Heart right ventricle (tissue), 16 donors: Measurements from ENCODE around the gene RHBDL1. TPM values are rescaled to one million over a fixed set of nuclear protein-coding genes. Genes with fewer than 3 reads are reported as not detected.
A peak's percentile ranks its signal among the peaks of the same experiment; 100 is the strongest.

Experiments
- ATAC-seq, 8 donors: fragments of 200-7000 bp; cut with Tn5 transposase; one replicate each; pipeline ENCODE4 v1.9.1; 2020; ENCODE audit warnings: mild to moderate bottlenecking in 8 of 8, moderate library complexity in 8 of 8, moderate number of reproducible peaks in 1 of 8
- DNase-seq, 2 donors: peaks; one replicate each; pipeline ENCODE4 v3.0.0-alpha.2; 2020
- H3K27ac ChIP-seq, 10 donors: fragments of 200-600 bp; sonication (generic) in 2 of 10; one replicate each; pipeline versions ENCODE4 v1.5.0 to v1.8.0; 2020 to 2022; ENCODE audit warnings: mild to moderate bottlenecking in 3 of 10
- H3K27me3 ChIP-seq, 7 donors: fragments of 200-600 bp; one replicate each; pipeline ENCODE4 v1.8.0; 2021 to 2022; ENCODE audit warnings: mild to moderate bottlenecking in 2 of 7
- H3K36me3 ChIP-seq, 9 donors: fragments of 200-600 bp; sonication (generic) in 1 of 9; one replicate each; pipeline versions ENCODE4 v1.5.0 to v1.8.0; 2020 to 2022; ENCODE audit warnings: mild to moderate bottlenecking in 2 of 9
- H3K4me1 ChIP-seq, 9 donors: fragments of 200-600 bp; sonication (generic) in 1 of 9; one replicate each; pipeline versions ENCODE4 v1.5.0 to v1.8.0; 2020 to 2022; ENCODE audit warnings: mild to moderate bottlenecking in 4 of 9
- H3K4me3 ChIP-seq, 10 donors: fragments of 200-600 bp; sonication (generic) in 2 of 10; one replicate each; pipeline versions ENCODE4 v1.5.0 to v1.8.0; 2020 to 2022; ENCODE audit warnings: mild to moderate bottlenecking in 7 of 10, moderate library complexity in 2 of 10
- H3K9me3 ChIP-seq, 11 donors: fragments of 200-600 bp in 10 of 11; sonication (generic) in 2 of 11; one replicate each; pipeline versions ENCODE4 v1.5.0 to v1.8.0; 2013 to 2022; ENCODE audit warnings: mild to moderate bottlenecking in 2 of 11, control low read depth in 1 of 11, moderate library complexity in 1 of 11
- whole genome bisulfite sequencing, 2 donors: extraction: QIAGEN DNeasy Blood & Tissue Kit; methylation state at CpG; one replicate each; pipeline ENCODE4 v1.1.7; 2013; ENCODE audit warnings: inconsistent platforms in 1 of 2; 5-methylcytosine and 5-hydroxymethylcytosine counted together
- intact Hi-C, 10 donors: fragments of 100-400 bp; cut with DNase I; formaldehyde crosslinking; loops; one replicate each; pipeline versions ENCODE4 v1.11.1 to v1.14.2; 2022
- polyA plus RNA-seq, 2 donors: library from polyadenylated mRNA; stranded (reverse); fragments of 200-250 nt; gene quantifications; one replicate each; pipeline ENCODE4 v1.2.3, GENCODE V29; 2013
- total RNA-seq, 10 donors: library from RNA; stranded (reverse); fragmentation: NEBNext Ultra II Directional in 3 of 10; extraction: Animal tissue kit (Norgen Biotek cat#: 25700) in 3 of 10; gene quantifications; one replicate each; pipeline versions ENCODE4 v1.2.1 to v1.2.4, GENCODE V29; 2021 to 2023
- TF ChIP-seq, protein P1 (sequence below), 9 donors: fragments of 200-600 bp; sonication (generic) in 2 of 9; IDR thresholded peaks; one replicate each; pipeline versions ENCODE4 v1.5.0 to v1.8.0; 2021 to 2022; ENCODE audit warnings: antibody characterized with exemption in 9 of 9, mild to moderate bottlenecking in 5 of 9, moderate library complexity in 1 of 9
- donor health status: Arrhythmogenic right ventricular cardiomyopathy.
- donor health status: ischemic (EF 13 %, LVEDD 7.1; RV severe dilation, severe dysfunction).
- donor health status: healthy with polysubstance abuse.
- donor health status: DM: no; HTN: yes; CAD: no.
- donor health status: DM: no; HTN: no; CAD: no.
- donor health status: ischemic (EF 25% LVEDD 6.9; RV normal size, moderate dysfunction).
- donor health status: ischemic (EF 25% LVEDD 5.7; RV mildly dilated, moderate dysfunction).
- donor health status: healthy.
- donor health status: DM: yes; HTN: yes; CAD: no.
- donor health status: Ischemic cardiomyopathy.
- donor health status: ischemic (EF 35%, LVEDD 5.7; RV mildly dilated, moderate dysfunction).
- donor health status: nonischemic (EF 11% LVEDD 7.7; RV severe dilation, severe dysfunction).
- donor health status: DM: yes; HTN: yes; CAD: no.
- donor health status: PGD.
- donor health status: ischemic (EF 29% LVEDD 5.4; RV normal size, mild dysfunction).
- donor health status: nonischemic (EF 23%, LVEDD 6.1; RV moderate dilation, normal function).

RHBDL1 gene
- total and polyA plus RNA-seq, 12 donors: 0.90 to 7.4 (median 2.1) TPM

- intact Hi-C loops: no loop called here
- 42 to 52% methylated on average over 24 of the region's 24 CpGs for WGBS, 2 donors
- DNase-seq (no peak), ATAC-seq (peak in 1 of 8 donors; percentile 5)
- H3K27ac ChIP-seq: peak overlapping the region; percentile 76 to 96 (median 88)
- peaks cover 33 to 69% (median 55%) of the 10 kb centered on the region in 9 donors for H3K4me1 ChIP-seq
- H3K4me3 ChIP-seq: peak overlapping the region; percentile 65 to 85 (median 74)
- TF ChIP-seq, protein P1, sequence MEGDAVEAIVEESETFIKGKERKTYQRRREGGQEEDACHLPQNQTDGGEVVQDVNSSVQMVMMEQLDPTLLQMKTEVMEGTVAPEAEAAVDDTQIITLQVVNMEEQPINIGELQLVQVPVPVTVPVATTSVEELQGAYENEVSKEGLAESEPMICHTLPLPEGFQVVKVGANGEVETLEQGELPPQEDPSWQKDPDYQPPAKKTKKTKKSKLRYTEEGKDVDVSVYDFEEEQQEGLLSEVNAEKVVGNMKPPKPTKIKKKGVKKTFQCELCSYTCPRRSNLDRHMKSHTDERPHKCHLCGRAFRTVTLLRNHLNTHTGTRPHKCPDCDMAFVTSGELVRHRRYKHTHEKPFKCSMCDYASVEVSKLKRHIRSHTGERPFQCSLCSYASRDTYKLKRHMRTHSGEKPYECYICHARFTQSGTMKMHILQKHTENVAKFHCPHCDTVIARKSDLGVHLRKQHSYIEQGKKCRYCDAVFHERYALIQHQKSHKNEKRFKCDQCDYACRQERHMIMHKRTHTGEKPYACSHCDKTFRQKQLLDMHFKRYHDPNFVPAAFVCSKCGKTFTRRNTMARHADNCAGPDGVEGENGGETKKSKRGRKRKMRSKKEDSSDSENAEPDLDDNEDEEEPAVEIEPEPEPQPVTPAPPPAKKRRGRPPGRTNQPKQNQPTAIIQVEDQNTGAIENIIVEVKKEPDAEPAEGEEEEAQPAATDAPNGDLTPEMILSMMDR (IDR thresholded peaks at IDR 0.05): peak in 7 of 9 donors; percentile 10 to 45 (median 24)
- peaks cover 0 to 13% (median 0%) of the 10 kb centered on the region in 9 donors for H3K36me3 ChIP-seq
- no peaks in the 10 kb centered on the region for H3K9me3 ChIP-seq
- H3K27me3 ChIP-seq: no peaks in the 10 kb centered on the region
Observed at GRCh38 chr16:648071-648780, 27.2 kb upstream of the RHBDL1 start.

DNA sequence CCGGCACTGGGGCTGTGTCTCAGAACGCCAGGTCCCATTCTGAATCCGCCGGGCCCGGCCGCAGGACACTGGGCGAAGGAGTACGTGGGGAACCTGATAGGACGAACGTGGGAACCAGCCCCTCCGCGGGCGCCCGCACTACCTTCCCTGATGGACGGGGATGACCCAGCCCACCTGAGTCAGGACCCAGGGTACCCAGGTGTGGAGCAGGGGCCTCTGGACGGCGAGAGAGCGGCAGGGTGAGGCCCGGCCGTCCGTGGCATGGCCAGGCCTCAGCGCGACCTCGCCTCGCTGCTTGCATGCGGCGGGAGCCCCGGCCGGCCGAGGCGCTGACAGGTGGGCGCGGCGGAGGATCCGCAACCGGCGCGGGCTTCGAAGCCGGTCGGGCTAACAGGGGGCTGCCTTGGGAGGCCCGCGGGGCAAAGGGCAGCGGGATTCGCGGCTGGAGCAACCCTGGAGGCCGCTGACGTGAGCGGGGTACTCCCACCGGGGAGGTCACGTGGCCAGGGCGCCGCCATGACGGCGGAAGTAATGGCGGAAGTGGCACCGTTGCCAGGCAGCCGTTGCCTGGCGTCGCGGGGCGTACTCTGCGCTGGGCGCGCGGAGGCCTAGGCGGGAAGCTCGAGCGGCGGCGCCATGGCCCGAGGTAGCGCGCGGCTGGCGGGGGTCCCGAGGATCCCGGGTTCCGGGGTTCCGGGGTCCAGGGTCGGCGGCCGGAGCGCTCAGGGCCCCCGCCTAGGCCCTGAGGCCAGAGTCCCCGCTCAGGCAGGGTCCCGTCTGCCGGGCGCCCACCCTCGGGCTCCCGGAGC, 26.5 kb upstream of the RHBDL1 start, which contains the start of gene WDR90:
Gene WDR90, plus strand, starts transcription at position 585 of the 809 bp plus-strand sequence. Its CDS starts 52 bp downstream, at position 637.
- intact Hi-C loops: no loop called here
- H3K4me1 ChIP-seq: peaks cover 31 to 62% (median 50%) of the 10 kb centered on the region in 9 donors
- 1 to 2% methylated on average over 91 of the region's 91 CpGs for WGBS, 2 donors

DNA sequence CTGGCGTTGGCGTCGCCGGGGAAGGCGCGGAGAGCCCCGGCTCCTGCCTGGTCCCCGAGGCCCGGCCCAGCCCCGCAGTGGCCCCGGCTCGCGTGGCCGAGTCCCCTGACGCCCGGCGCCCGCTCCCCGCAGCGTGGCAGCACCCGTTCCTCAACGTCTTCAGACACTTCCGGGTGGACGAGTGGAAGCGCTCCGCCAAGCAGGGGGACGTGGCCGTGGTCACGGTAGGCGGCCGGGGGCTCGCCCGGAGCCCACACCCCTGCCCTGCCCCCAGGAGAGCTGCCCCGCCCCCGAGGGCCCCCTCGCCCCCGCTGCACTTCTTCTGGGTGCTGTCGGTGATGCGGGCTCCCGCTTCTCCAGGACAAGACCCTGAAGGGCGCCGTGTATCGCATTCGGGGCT, 25.8 kb upstream of the RHBDL1 start:
- ATAC-seq (peak in 3 of 8 donors; percentile 0 to 1 (median 1)), DNase-seq (no peak)
- Histone ChIP-seq H3K9me3 (no peaks in the 10 kb centered on the region), H3K36me3 (peaks cover 0 to 15% (median 0%) of the 10 kb centered on the region in 9 donors), H3K4me1 (peaks cover 31 to 55% (median 47%) of the 10 kb centered on the region in 9 donors), H3K27ac (peak overlapping the region in 9 of 10 donors; percentile 80 to 96 (median 89)), H3K27me3 (no peaks in the 10 kb centered on the region), H3K4me3 (peak overlapping the region; percentile 65 to 85 (median 74))
- WGBS, 2 donors: 3 to 6% methylated on average over 44 of the region's 44 CpGs
- TF ChIP-seq, protein P1 (IDR thresholded peaks at IDR 0.05): no peak
- intact Hi-C loops: loop anchor here in 1 of 10 donors (10.0 kb wide), 1 partner anchor 65 kb away; no protein-coding TSS in a partner anchor

More for the DNA sequence above, 26.5 kb upstream of the RHBDL1 start, which contains the start of gene WDR90:
- H3K4me3 ChIP-seq: peak within 1 kb of the TSS; percentile 65 to 85 (median 74)
- DNase-seq (peak; percentile 92 to 94), ATAC-seq (peak; percentile 66 to 94 (median 86))
- H3K36me3 ChIP-seq: peaks cover 0 to 13% (median 0%) of the 10 kb centered on the region in 9 donors
- H3K9me3 ChIP-seq: no peaks in the 10 kb centered on the region
- peak within 1 kb of the TSS; percentile 76 to 96 (median 88) for H3K27ac ChIP-seq
- TF ChIP-seq, protein P1 (IDR thresholded peaks at IDR 0.05): no peak
- H3K27me3 ChIP-seq: no peaks in the 10 kb centered on the region

GRCh38 chr16:651844-652243, 23.6 kb upstream of the RHBDL1 start:
- Histone ChIP-seq H3K27ac (no peak overlapping the region), H3K27me3 (no peaks in the 10 kb centered on the region), H3K36me3 (peaks cover 0 to 35% (median 0%) of the 10 kb centered on the region in 9 donors), H3K4me3 (no peak overlapping the region), H3K9me3 (no peaks in the 10 kb centered on the region), H3K4me1 (peaks cover 21 to 33% (median 30%) of the 10 kb centered on the region in 9 donors)
- DNase-seq: no peak
- TF ChIP-seq, protein P1 (IDR thresholded peaks at IDR 0.05): no peak
- intact Hi-C loops: loop anchor here in 1 of 10 donors (10.0 kb wide), 1 partner anchor 67 kb away; no protein-coding TSS in a partner anchor
- 87 to 89% methylated on average over 22 of the region's 22 CpGs for WGBS, 2 donors
- ATAC-seq: no peak
